Erythroblast (primary cell): Measurements from ENCODE around the gene DIAPH2.

Experiments used
- GATA1 ChIP-seq: IDR thresholded peaks from 2 replicates; pipeline ENCODE4 v1.6.1; 2011; ENCODE audit warnings: low read depth, mild to moderate bottlenecking, control low read depth, low read length, moderate library complexity
- POLR2A ChIP-seq: IDR thresholded peaks from 2 replicates; pipeline ENCODE4 v1.6.1; 2011; ENCODE audit warnings: mild to moderate bottlenecking, low read length

- TF ChIP-seq POLR2A (no peak), GATA1 (no peak)
Observed at GRCh38 chrX:97517763-97518162, 833.1 kb downstream of the DIAPH2 start.
